Measurements from ENCODE around the gene SPTBN1.

Gene SPTBN1

GRCh38 chr2:54531558-54531957 is 75.4 kb downstream of the SPTBN1 start:
- no peak for DNase-seq

- no peak for DNase-seq
Observed at GRCh38 chr2:54534221-54534620, 78.1 kb downstream of the SPTBN1 start.

- DNase-seq: no peak
Observed at GRCh38 chr2:54534625-54535024, 78.5 kb downstream of the SPTBN1 start.

GRCh38 chr2:54535599-54536195 is 79.6 kb downstream of the SPTBN1 start:
- DNase-seq: no peak

GRCh38 chr2:54536720-54537119 is 80.6 kb downstream of the SPTBN1 start:
- DNase-seq: no peak

- DNase-seq: no peak
Observed at GRCh38 chr2:54538537-54538936, 82.4 kb downstream of the SPTBN1 start.

- no peak for DNase-seq
Observed at GRCh38 chr2:54539683-54540082, 83.6 kb downstream of the SPTBN1 start.

- DNase-seq: no peak
Observed at GRCh38 chr2:54540194-54540593, 84.1 kb downstream of the SPTBN1 start.

- no peak for DNase-seq
Observed at GRCh38 chr2:54541995-54542394, 85.9 kb downstream of the SPTBN1 start.

- DNase-seq: no peak
Observed at GRCh38 chr2:54543733-54544396, 87.7 kb downstream of the SPTBN1 start.

- DNase-seq: no peak
Observed at GRCh38 chr2:54545702-54546450, 89.7 kb downstream of the SPTBN1 start.

- DNase-seq: no peak
Observed at GRCh38 chr2:54546518-54546917, 90.4 kb downstream of the SPTBN1 start.

GRCh38 chr2:54546923-54547720 is 91.0 kb downstream of the SPTBN1 start:
- DNase-seq: no peak

- no peak for DNase-seq
Observed at GRCh38 chr2:54549430-54549829, 93.3 kb downstream of the SPTBN1 start.

GRCh38 chr2:54549917-54550518 is 93.9 kb downstream of the SPTBN1 start:
- no peak for DNase-seq

- no peak for DNase-seq
Observed at GRCh38 chr2:54550547-54550946, 94.4 kb downstream of the SPTBN1 start.

- DNase-seq: no peak
Observed at GRCh38 chr2:54551123-54551756, 95.1 kb downstream of the SPTBN1 start.

- DNase-seq: no peak
Observed at GRCh38 chr2:54553075-54553474, 96.9 kb downstream of the SPTBN1 start.

GRCh38 chr2:54553775-54554174 is 97.6 kb downstream of the SPTBN1 start:
- DNase-seq: no peak

GRCh38 chr2:54555318-54555837 is 99.3 kb downstream of the SPTBN1 start:
- DNase-seq: no peak

- no peak for DNase-seq
Observed at GRCh38 chr2:54556621-54557121, 100.5 kb downstream of the SPTBN1 start.

GRCh38 chr2:54557211-54557600 is 101.1 kb downstream of the SPTBN1 start:
- no peak for DNase-seq
